HUES6 (cell line): ENCODE results near the gene PDE7B.
A peak's percentile ranks its signal among the peaks of the same experiment; 100 is the strongest.

Experiments used
- H3K27ac ChIP-seq: 2 replicates; pipeline ENCODE4 v1.7.0; 2013; ENCODE audit warnings: low read depth, mild to moderate bottlenecking, low read length, inconsistent platforms
- H3K27me3 ChIP-seq: 2 replicates; pipeline ENCODE4 v1.6.1; 2013; ENCODE audit warnings: low read length; ENCODE audit not compliant: control insufficient read depth, insufficient read depth
- H3K36me3 ChIP-seq: 2 replicates; pipeline ENCODE4 v1.6.1; 2013; ENCODE audit warnings: low read length; ENCODE audit not compliant: control insufficient read depth, insufficient read depth
- H3K4me1 ChIP-seq: 2 replicates; pipeline ENCODE4 v1.6.1; 2013; ENCODE audit warnings: low read length; ENCODE audit not compliant: control insufficient read depth, insufficient read depth
- H3K4me3 ChIP-seq: 2 replicates; pipeline ENCODE4 v1.5.1; 2013; ENCODE audit warnings: low read depth, low read length
- H3K9ac ChIP-seq: one replicate; pipeline ENCODE4 v1.6.1; 2013; ENCODE audit warnings: mild to moderate bottlenecking, low read length
- H3K9me3 ChIP-seq: 2 replicates; pipeline ENCODE4 v1.6.1; 2013; ENCODE audit warnings: low read depth, low read length; ENCODE audit not compliant: control insufficient read depth, insufficient read depth

The PDE7B gene

DNA sequence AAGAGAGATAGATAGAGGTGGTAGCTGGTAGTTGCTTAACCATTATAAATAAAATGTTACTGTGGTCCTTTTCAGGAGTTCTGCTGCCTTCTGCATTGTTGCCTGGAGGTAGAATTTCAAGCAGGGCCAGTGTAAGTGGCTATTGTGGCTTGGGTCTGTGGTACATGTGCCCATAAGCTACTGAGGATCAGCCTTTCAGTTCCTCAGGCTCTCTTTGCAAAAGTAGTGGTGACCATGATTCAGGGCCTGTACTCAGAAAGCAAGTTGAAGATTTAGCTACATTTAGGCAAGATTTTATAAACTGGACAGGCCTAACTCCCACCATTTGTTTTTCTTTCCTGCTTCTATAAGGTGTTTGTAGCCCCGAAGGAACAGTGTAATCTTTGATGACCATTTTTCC is 199.0 kb downstream of the PDE7B start:
- H3K27ac ChIP-seq = no peak overlapping the region
- H3K36me3 ChIP-seq = no peaks in the 10 kb centered on the region
- no peaks in the 10 kb centered on the region for H3K9me3 ChIP-seq
- H3K27me3 ChIP-seq = no peaks in the 10 kb centered on the region
- no peak overlapping the region for H3K4me3 ChIP-seq
- H3K9ac ChIP-seq = no peak overlapping the region
- H3K4me1 ChIP-seq = no peaks in the 10 kb centered on the region; the same call in 1 of the 2 replicates

DNA sequence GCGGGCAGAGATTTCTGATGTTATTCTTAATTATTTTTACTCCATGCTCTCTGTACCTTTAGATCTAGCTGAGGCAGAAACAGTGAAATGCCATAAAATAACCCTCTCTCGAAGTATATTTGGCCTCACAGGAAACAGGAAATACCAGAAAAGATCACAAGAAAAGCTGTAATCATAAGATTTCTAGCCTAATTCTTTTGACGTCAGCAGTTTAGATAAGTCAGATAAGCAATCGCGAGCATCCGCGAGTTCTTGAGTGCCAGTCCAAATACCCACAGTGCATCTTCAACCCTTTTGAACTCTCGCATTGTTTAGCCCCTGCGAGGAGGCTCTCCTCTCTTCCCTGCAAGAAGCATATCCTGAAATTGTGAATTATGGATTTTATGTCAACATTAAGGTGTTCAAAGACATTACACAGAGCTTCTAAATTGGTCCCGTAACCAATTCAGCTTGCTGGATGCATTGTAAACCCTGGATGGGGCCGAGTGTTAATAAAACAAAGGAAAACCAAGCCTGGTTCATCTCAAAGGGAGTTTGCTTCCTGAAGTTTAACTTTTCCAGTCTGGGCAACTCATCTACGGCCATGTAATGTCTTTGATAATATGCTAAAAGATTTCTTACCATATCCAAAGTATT is 199.8 kb downstream of the PDE7B start:
- Histone ChIP-seq H3K27me3 (no peaks in the 10 kb centered on the region), H3K36me3 (no peaks in the 10 kb centered on the region), H3K4me3 (no peak overlapping the region), H3K9me3 (no peaks in the 10 kb centered on the region), H3K27ac (no peak overlapping the region), H3K9ac (no peak overlapping the region), H3K4me1 (no peaks in the 10 kb centered on the region; the same call in 1 of the 2 replicates)

DNA sequence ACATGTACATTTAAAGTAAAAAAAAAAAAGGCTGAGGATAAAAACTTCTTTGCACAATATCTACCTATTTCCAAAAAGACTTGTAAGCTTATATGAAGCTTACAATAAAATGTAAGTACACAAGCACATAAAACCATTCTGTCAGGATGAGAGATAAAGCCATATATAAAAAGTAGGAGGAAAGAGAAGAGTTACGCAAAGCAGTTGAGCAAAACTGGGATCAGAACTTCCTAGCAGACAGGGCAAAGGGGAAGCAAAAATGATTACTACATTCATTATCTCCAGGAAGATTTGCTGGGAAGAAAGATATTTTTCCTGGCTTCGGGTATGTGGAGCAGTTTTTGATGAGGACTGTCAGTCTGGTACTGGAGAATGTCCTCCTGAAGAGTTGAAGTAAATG is 200.5 kb downstream of the PDE7B start:
- H3K4me1 ChIP-seq = no peaks in the 10 kb centered on the region; the same call in 1 of the 2 replicates
- no peak overlapping the region for H3K4me3 ChIP-seq
- H3K9ac ChIP-seq = no peak overlapping the region
- no peaks in the 10 kb centered on the region for H3K36me3 ChIP-seq
- H3K27me3 ChIP-seq = no peaks in the 10 kb centered on the region
- H3K27ac ChIP-seq = no peak overlapping the region
- H3K9me3 ChIP-seq = no peaks in the 10 kb centered on the region

DNA sequence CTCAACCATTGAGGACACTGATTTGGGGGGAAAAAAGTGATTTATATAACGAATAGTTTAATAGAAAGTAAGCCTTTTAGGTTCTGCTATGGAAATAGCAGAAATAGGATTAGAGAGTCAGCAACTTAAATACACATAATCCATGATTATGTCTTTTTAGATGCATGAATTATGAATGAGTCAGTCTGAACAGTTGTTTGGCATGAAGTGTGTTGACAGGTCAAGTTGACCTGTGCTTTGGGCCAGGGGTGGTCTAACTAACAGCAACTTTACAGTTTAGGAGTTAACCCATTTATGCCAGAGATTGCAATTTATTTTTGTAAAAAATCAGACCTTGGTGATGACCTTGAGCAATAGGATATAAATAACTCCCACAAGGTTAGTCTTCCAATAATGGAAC is 207.4 kb downstream of the PDE7B start:
- Histone ChIP-seq H3K4me3 (no peak overlapping the region), H3K9ac (no peak overlapping the region), H3K27ac (no peak overlapping the region), H3K27me3 (no peaks in the 10 kb centered on the region), H3K9me3 (no peaks in the 10 kb centered on the region), H3K4me1 (no peaks in the 10 kb centered on the region), H3K36me3 (no peaks in the 10 kb centered on the region)

DNA sequence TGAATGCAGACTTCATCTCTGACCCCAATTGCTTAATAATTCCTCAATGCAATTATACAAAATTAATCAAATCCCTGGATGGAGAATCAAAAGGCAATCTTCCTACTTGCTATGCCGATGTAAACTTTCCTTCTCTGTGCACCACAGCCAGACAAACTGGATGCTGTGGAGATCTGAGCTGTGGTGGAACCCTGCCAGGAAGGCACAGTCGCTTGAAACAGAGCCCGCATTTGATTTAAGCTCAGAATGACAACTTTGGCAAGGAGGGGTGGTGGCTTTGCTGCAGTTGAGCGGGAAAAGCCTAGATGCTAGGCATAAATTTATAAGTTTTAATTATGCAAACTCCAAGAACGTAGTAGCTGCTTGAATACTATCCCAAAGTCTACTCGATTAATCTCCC is 207.8 kb downstream of the PDE7B start:
- no peak overlapping the region for H3K27ac ChIP-seq
- no peaks in the 10 kb centered on the region for H3K36me3 ChIP-seq
- H3K4me1 ChIP-seq = no peaks in the 10 kb centered on the region
- H3K4me3 ChIP-seq = no peak overlapping the region
- H3K9me3 ChIP-seq = no peaks in the 10 kb centered on the region
- no peak overlapping the region for H3K9ac ChIP-seq
- H3K27me3 ChIP-seq = no peaks in the 10 kb centered on the region

DNA sequence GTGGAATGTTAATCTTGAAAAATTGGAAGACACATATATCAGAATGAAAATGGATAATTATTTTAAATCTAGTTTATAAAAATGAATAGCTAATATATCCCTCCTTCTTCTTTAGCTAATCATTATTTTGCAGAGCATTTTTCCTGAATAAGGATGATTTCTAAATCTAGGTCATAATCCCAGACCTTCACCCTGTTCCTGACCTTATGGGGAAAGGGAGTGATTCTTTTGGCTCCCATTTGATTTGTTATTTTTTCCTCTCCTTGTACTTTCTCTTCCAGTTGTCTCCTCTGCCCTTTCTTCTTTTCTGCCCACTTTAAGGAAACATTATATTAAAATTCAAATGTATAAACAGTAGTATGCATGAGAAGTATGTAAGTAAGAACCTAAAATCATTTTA is 208.6 kb downstream of the PDE7B start:
- Histone ChIP-seq H3K4me3 (no peak overlapping the region), H3K27me3 (no peaks in the 10 kb centered on the region), H3K36me3 (no peaks in the 10 kb centered on the region), H3K9me3 (no peaks in the 10 kb centered on the region), H3K4me1 (no peaks in the 10 kb centered on the region), H3K9ac (no peak overlapping the region), H3K27ac (no peak overlapping the region)

DNA sequence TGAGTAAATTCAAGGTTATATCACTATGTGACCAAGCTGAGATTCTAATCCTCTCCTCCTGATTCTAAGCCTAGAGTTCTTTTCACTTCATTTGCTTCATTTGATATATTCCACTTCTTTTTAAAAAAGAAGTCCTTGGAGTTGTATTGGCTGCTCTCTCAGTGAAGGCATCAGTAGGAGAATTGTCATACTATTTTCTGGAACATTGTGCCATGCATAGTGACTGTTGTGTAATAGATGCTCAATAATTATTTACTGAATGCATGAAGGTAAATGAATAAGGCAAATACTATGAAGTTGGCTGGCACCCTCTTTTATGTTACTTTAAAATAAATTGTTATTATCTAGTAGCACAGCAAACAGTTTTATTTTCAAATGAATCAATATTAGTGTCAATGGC is 209.3 kb downstream of the PDE7B start:
- no peaks in the 10 kb centered on the region for H3K4me1 ChIP-seq

DNA sequence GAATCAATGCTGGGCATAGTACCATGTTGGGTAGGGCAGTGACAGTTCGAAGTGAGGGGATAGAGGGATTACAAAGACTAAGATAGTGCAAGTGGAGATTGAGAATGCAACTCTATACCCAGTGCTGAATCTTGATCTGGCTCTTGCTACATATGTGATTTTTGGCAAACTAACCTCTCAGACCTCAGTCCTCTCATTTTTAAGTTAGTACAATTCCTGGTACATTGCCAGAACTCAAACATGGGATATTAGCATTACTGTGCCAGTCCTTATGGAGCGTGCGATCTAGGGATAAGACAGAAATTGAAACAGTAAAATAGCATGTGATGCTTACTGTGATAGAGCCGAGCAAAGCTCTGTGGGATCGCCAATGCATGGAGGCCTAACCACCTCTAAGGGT is 210.2 kb downstream of the PDE7B start:
- Histone ChIP-seq H3K27ac (no peak overlapping the region), H3K36me3 (no peaks in the 10 kb centered on the region), H3K9ac (no peak overlapping the region), H3K27me3 (no peaks in the 10 kb centered on the region), H3K4me3 (no peak overlapping the region), H3K4me1 (no peaks in the 10 kb centered on the region), H3K9me3 (no peaks in the 10 kb centered on the region)

More for the DNA sequence above, 209.3 kb downstream of the PDE7B start:
- Histone ChIP-seq H3K4me3 (no peak overlapping the region), H3K27me3 (no peaks in the 10 kb centered on the region), H3K27ac (no peak overlapping the region), H3K9ac (no peak overlapping the region), H3K36me3 (no peaks in the 10 kb centered on the region), H3K9me3 (no peaks in the 10 kb centered on the region)

DNA sequence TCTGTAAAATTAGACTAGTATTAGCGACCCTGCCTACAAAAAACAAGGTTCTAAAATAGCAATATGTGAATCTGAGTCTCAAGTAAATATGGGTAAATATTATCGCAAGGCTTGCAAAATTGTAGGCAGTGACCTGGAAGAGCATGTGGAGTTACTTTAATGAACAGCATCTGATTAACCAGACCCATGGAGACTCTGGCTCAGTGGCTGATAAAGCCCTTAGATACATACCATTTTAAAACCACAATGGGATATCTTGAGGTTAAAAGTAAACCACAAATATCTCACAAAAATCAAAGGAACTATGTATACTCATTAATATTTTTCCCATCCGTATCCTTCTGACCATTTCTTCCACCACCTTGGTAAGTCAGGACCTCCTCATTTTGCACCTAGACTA is 211.6 kb downstream of the PDE7B start:
- no peak overlapping the region for H3K27ac ChIP-seq
- H3K9me3 ChIP-seq = no peaks in the 10 kb centered on the region
- no peaks in the 10 kb centered on the region for H3K27me3 ChIP-seq
- no peak overlapping the region for H3K4me3 ChIP-seq
- H3K36me3 ChIP-seq = no peaks in the 10 kb centered on the region
- H3K9ac ChIP-seq = no peak overlapping the region
- H3K4me1 ChIP-seq = peaks cover 10% of the 10 kb centered on the region

DNA sequence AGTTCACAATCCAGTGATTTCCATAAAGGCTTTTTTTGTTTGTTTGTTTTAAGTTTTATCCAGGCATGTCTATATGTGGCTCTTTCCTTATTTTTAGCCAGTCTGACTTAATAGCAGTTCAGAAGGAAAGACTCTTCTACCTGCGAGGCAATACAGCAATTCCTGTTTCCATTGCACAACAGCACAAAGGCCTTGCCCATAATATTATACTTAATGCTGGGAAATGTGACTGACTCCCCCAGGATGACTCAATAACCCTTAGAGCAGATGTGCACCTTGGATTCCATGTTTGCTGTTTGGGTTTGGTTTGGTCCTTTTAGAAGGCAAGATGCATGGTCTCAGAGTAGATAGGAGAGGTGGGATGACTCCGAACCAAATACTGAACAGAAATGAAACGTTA is 214.5 kb downstream of the PDE7B start:
- H3K27ac ChIP-seq = no peak overlapping the region
- no peaks in the 10 kb centered on the region for H3K36me3 ChIP-seq

DNA sequence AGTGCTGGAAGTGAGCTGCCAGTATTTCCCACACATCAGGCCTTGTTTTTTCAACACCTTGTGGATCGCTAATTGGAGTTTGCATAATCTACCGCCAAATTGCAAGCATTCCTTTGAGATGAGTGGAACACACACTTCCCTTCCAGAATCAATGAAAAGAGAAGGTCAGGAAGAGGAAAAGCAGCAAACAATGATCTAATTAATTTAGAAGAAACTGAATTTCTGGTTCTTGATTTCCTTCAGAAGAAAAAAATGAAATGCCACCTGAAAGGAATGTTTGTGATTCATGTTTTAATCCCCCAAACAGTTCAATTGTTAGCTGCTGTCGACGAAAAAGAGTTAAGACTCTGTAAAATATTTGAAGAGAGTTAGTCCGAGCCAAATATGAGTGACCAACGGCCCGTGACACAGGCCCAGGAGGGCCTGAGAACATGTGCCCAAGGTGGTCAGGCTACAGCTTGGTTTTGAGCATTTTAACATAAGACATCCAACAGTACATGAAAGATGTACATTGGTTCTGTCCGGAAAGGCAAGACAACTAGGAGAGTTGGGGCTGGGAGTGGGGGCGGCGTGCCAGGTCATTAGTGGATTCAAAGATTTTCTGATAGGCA is 216.3 kb downstream of the PDE7B start:
- Histone ChIP-seq H3K4me1 (peaks cover 19% of the 10 kb centered on the region), H3K36me3 (no peaks in the 10 kb centered on the region), H3K9ac (peak overlapping the region; percentile 62), H3K27ac (peak overlapping the region; percentile 94), H3K9me3 (no peaks in the 10 kb centered on the region), H3K27me3 (no peaks in the 10 kb centered on the region), H3K4me3 (peak overlapping the region; percentile 1; the same call in 1 of the 2 replicates)

More for the DNA sequence above, 214.5 kb downstream of the PDE7B start:
- H3K4me1 ChIP-seq = peaks cover 19% of the 10 kb centered on the region
- H3K4me3 ChIP-seq = no peak overlapping the region
- H3K27me3 ChIP-seq = no peaks in the 10 kb centered on the region
- no peaks in the 10 kb centered on the region for H3K9me3 ChIP-seq
- no peak overlapping the region for H3K9ac ChIP-seq
